Neutrophil (primary cell): ENCODE data around the gene PCDHA12.
"Not testable (repeated sequence)": the region's sequence is repeated elsewhere in the genome, so short reads cannot be mapped to it uniquely, and the experiment has no call there.

ENCODE experiments used
- H3K27ac ChIP-seq: fragments of 200-600 bp; sonication (generic); 2 replicates; pipeline ENCODE4 v1.5.1; 2016; ENCODE audit warnings: mild to moderate bottlenecking, moderate library complexity
- H3K27me3 ChIP-seq: fragments of 200-600 bp; sonication (generic); 2 replicates; pipeline ENCODE4 v1.6.0; 2016; ENCODE audit warnings: mild to moderate bottlenecking
- H3K36me3 ChIP-seq: fragments of 200-600 bp; sonication (generic); 2 replicates; pipeline ENCODE4 v1.5.1; 2017
- H3K4me1 ChIP-seq, 2 experiments: fragments of 200-600 bp in 1 of 2; sonication (generic) in 1 of 2; 1 replicate in 1 of 2; 2 replicates in 1 of 2; pipeline versions ENCODE4 v1.5.1 to v1.6.1; 2013 to 2016; ENCODE audit warnings: low read depth in 1 of 2, low read length in 1 of 2, mild to moderate bottlenecking in 1 of 2, moderate library complexity in 1 of 2; ENCODE audit not compliant: control insufficient read depth in 1 of 2, insufficient read depth in 1 of 2
- H3K4me3 ChIP-seq, 2 experiments: fragments of 200-600 bp in 1 of 2; sonication (generic) in 1 of 2; 1 replicate in 1 of 2; 2 replicates in 1 of 2; pipeline ENCODE4 v1.5.1; 2013 to 2016; ENCODE audit warnings: low read depth in 1 of 2, low read length in 1 of 2, mild to moderate bottlenecking in 1 of 2, moderate library complexity in 1 of 2
- H3K9me3 ChIP-seq: fragments of 200-600 bp; sonication (generic); 2 replicates; pipeline ENCODE4 v1.5.1; 2016
- TF ChIP-seq, protein P1 (sequence below): fragments of 200-600 bp; sonication (generic); IDR thresholded peaks from 2 replicates; pipeline ENCODE4 v1.5.1; 2016; ENCODE audit warnings: antibody characterized with exemption

PCDHA12 gene

GRCh38 chr5:140868721-140869554 is 6.2 kb upstream of the PCDHA12 start, which contains the start of gene PCDHA11:
TSS of gene PCDHA11 (plus strand) at chr5:140868957. CDS start at chr5:140869104, 147 bp downstream.
- TF ChIP-seq, protein P1, sequence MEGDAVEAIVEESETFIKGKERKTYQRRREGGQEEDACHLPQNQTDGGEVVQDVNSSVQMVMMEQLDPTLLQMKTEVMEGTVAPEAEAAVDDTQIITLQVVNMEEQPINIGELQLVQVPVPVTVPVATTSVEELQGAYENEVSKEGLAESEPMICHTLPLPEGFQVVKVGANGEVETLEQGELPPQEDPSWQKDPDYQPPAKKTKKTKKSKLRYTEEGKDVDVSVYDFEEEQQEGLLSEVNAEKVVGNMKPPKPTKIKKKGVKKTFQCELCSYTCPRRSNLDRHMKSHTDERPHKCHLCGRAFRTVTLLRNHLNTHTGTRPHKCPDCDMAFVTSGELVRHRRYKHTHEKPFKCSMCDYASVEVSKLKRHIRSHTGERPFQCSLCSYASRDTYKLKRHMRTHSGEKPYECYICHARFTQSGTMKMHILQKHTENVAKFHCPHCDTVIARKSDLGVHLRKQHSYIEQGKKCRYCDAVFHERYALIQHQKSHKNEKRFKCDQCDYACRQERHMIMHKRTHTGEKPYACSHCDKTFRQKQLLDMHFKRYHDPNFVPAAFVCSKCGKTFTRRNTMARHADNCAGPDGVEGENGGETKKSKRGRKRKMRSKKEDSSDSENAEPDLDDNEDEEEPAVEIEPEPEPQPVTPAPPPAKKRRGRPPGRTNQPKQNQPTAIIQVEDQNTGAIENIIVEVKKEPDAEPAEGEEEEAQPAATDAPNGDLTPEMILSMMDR: no peak
- H3K4me3 ChIP-seq: no peak within 1 kb of the TSS
- no peak within 1 kb of the TSS for H3K27ac ChIP-seq

DNA sequence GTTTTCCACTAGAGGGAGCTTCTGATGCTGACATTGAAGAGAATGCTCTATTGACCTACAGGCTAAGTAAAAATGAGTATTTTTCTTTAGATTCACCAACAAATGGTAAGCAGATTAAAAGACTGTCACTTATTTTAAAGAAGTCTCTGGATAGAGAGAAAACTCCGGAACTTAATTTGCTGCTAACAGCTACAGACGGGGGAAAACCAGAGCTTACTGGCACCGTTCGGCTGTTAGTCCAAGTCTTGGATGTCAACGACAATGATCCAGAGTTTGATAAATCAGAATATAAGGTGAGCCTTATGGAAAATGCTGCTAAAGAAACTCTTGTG is 5.6 kb upstream of the PCDHA12 start:
- TF ChIP-seq, protein P1: no peak
- Histone ChIP-seq H3K4me1 (no peaks in the 10 kb centered on the region), H3K4me3 (no peak overlapping the region), H3K27ac (no peak overlapping the region), H3K9me3 (peaks cover 17% of the 10 kb centered on the region), H3K36me3 (no peaks in the 10 kb centered on the region), H3K27me3 (peaks cover 36% of the 10 kb centered on the region)

More at GRCh38 chr5:140868721-140869554, 6.2 kb upstream of the PCDHA12 start, which contains the start of gene PCDHA11:
- Histone ChIP-seq H3K27me3 (peaks cover 32% of the 10 kb centered on the region), H3K9me3 (peaks cover 17% of the 10 kb centered on the region), H3K4me1 (no peaks in the 10 kb centered on the region), H3K36me3 (no peaks in the 10 kb centered on the region)

- H3K4me1 ChIP-seq: no peaks in the 10 kb centered on the region
- H3K4me3 ChIP-seq: no peak overlapping the region
- H3K9me3 ChIP-seq: peaks cover 21% of the 10 kb centered on the region
- no peak overlapping the region for H3K27ac ChIP-seq
- TF ChIP-seq, protein P1: no peak
- no peaks in the 10 kb centered on the region for H3K36me3 ChIP-seq
- H3K27me3 ChIP-seq: peaks cover 45% of the 10 kb centered on the region
Observed at GRCh38 chr5:140870221-140871201, 4.6 kb upstream of the PCDHA12 start.

- H3K27ac ChIP-seq, H3K4me3 ChIP-seq, H3K4me1 ChIP-seq, H3K36me3 ChIP-seq: not testable (repeated sequence)
- H3K9me3 ChIP-seq: peaks cover 27% of the 10 kb centered on the region
- H3K27me3 ChIP-seq: peaks cover 49% of the 10 kb centered on the region
Observed at GRCh38 chr5:140876541-140877261, 1.6 kb downstream of the PCDHA12 start.

GRCh38 chr5:140877262-140877581 is 2.1 kb downstream of the PCDHA12 start:
- no peaks in the 10 kb centered on the region for H3K36me3 ChIP-seq
- H3K4me1 ChIP-seq: no peaks in the 10 kb centered on the region
- no peak overlapping the region for H3K4me3 ChIP-seq
- peaks cover 53% of the 10 kb centered on the region for H3K27me3 ChIP-seq
- H3K27ac ChIP-seq: no peak overlapping the region
- peaks cover 32% of the 10 kb centered on the region for H3K9me3 ChIP-seq
- TF ChIP-seq, protein P1: no peak
